ENCODE data around the gene PJA1. TPM values are rescaled to one million over a fixed set of nuclear protein-coding genes. Genes with fewer than 3 reads are reported as not detected.

The PJA1 gene
- total and polyA plus RNA-seq, 2 donors, result 23.7 to 51.2 TPM

- Histone ChIP-seq H3K27ac (ENCODE audit: low read depth) (no peak overlapping the region), H3K36me3 (ENCODE audit: insufficient read depth) (no peaks in the 10 kb centered on the region), H3K4me1 (ENCODE audit: insufficient read depth) (no peaks in the 10 kb centered on the region), H3K4me3 (ENCODE audit: low read depth, low read length) (no peak overlapping the region)
- no peak for DNase-seq (ENCODE audit: extremely low spot score)
- WGBS, result 84% methylated on average over 7 of the region's 7 CpGs
Measured at GRCh38 chrX:69144838-69145680, 20.2 kb downstream of the PJA1 start.

DNA sequence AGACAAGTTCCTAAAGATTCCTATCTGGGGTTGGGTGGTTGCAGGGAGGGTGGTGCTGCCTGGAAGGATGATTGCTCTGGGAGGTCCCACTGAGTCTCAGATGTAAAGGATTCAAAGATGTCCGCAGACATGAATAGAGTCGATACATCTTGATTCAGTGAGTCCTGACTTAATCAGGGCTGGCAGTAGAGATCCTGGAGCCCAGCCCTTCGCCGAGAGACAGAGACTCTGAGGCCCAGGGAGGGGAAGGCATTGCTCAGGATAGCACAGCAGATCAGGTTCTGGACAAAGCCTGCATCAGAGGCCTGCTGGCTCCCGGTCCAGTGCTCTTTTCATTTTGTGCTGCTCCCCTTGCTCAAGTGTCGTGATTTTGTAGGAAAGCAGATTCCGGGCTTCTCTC lies 21.7 kb downstream of the PJA1 start:
- no peaks in the 10 kb centered on the region for H3K36me3 ChIP-seq (ENCODE audit: insufficient read depth)
- no peaks in the 10 kb centered on the region for H3K4me1 ChIP-seq (ENCODE audit: insufficient read depth)
- no peak overlapping the region for H3K27ac ChIP-seq (ENCODE audit: low read depth)
- H3K4me3 ChIP-seq (ENCODE audit: low read depth, low read length), result no peak overlapping the region
- no peak for DNase-seq (ENCODE audit: extremely low spot score)
- WGBS, result 80% methylated on average over 7 of the region's 7 CpGs

GRCh38 chrX:69142788-69143469 lies 22.3 kb downstream of the PJA1 start:
- no peak overlapping the region for H3K27ac ChIP-seq (ENCODE audit: low read depth)
- DNase-seq (ENCODE audit: extremely low spot score), result no peak
- no peak overlapping the region for H3K4me3 ChIP-seq (ENCODE audit: low read depth, low read length)
- WGBS, result 83% methylated on average over 12 of the region's 12 CpGs
- no peaks in the 10 kb centered on the region for H3K4me1 ChIP-seq (ENCODE audit: insufficient read depth)
- H3K36me3 ChIP-seq (ENCODE audit: insufficient read depth), result no peaks in the 10 kb centered on the region

DNA sequence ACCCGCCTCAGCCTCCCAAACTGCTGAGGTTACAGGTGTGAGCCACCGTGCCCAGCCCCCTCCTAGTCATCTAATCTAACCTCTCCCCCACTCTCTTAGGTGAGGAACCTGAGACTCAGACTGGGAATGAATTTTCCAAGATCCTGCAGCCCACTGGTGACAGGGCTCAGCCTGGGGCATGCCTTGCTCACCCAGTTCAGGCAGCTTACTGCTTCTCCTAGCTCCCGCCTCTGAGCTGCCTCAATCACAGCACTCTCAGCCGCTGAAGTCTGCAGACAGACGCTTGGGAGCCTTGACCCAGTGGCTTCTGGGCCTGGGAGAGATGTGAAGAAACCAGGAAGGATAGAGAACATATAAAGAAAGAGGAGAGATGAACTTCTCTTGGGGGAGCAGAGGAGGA lies 24.4 kb downstream of the PJA1 start:
- no peak for DNase-seq (ENCODE audit: extremely low spot score)
- WGBS, result 93% methylated on average over 5 of the region's 5 CpGs
- Histone ChIP-seq H3K27ac (ENCODE audit: low read depth) (no peak overlapping the region), H3K4me1 (ENCODE audit: insufficient read depth) (no peaks in the 10 kb centered on the region), H3K36me3 (ENCODE audit: insufficient read depth) (no peaks in the 10 kb centered on the region), H3K4me3 (ENCODE audit: low read depth, low read length) (no peak overlapping the region)

- no peak overlapping the region for H3K27ac ChIP-seq (ENCODE audit: low read depth)
- no peaks in the 10 kb centered on the region for H3K36me3 ChIP-seq (ENCODE audit: insufficient read depth)
- no peak for DNase-seq (ENCODE audit: extremely low spot score)
- no peaks in the 10 kb centered on the region for H3K4me1 ChIP-seq (ENCODE audit: insufficient read depth)
- WGBS, result 78% methylated on average over 10 of the region's 10 CpGs
- H3K4me3 ChIP-seq (ENCODE audit: low read depth, low read length), result no peak overlapping the region
Measured at GRCh38 chrX:69139516-69139915, 25.7 kb downstream of the PJA1 start.

- 62% methylated on average over 3 of the region's 3 CpGs for WGBS
- no peak overlapping the region for H3K27ac ChIP-seq (ENCODE audit: low read depth)
- H3K4me1 ChIP-seq (ENCODE audit: insufficient read depth), result no peaks in the 10 kb centered on the region
- no peak overlapping the region for H3K4me3 ChIP-seq (ENCODE audit: low read depth, low read length)
- DNase-seq (ENCODE audit: extremely low spot score), result no peak
- H3K36me3 ChIP-seq (ENCODE audit: insufficient read depth), result no peaks in the 10 kb centered on the region
Measured at GRCh38 chrX:69138512-69138911, 26.7 kb downstream of the PJA1 start.

GRCh38 chrX:69138118-69138390 lies 27.2 kb downstream of the PJA1 start:
- H3K4me3 ChIP-seq (ENCODE audit: low read depth, low read length), result no peak overlapping the region
- H3K36me3 ChIP-seq (ENCODE audit: insufficient read depth), result no peaks in the 10 kb centered on the region
- 64% methylated on average over 2 of the region's 2 CpGs for WGBS
- H3K27ac ChIP-seq (ENCODE audit: low read depth), result no peak overlapping the region
- H3K4me1 ChIP-seq (ENCODE audit: insufficient read depth), result no peaks in the 10 kb centered on the region
- no peak for DNase-seq (ENCODE audit: extremely low spot score)

DNA sequence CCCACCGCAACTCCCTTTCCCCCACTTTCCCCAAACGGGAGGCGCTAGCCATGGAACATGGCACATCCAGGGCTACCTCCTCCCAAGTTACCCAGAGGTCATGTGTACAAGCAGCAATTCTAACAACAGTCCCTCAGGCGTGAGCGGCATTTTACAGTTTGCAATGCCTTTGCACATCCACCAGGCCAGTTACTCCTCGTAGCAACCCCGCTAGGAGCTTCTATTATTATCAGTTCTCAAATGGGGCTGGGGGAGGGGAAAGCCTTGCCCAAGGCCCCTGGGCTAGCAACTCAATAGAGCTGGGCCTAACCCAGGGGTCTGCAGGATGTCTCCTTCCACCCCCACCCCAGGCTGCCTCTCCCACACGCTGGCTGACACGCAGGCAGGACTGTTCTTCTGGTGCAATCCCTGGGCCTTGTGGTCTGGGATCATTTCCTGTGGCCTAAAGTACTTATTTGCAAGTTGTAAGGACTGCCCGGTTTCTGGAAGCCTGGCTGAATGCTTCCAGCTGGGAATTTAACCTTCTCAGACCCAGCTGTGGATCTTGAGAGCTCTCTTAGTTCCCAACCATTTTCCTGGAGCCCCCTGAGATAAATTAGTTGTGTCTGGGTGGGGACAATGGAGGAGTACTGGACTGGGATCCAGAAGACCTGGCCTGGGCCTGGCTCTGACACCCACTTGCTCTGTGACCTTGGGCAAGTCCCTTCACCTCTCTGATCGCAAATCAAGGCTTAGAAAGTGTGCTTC lies 27.7 kb downstream of the PJA1 start:
- 45% methylated on average over 11 of the region's 11 CpGs for WGBS

GRCh38 chrX:69136546-69137331 lies 28.5 kb downstream of the PJA1 start:
- no peaks in the 10 kb centered on the region for H3K36me3 ChIP-seq (ENCODE audit: insufficient read depth)
- WGBS, result 12% methylated on average over 42 of the region's 42 CpGs
- DNase-seq (ENCODE audit: extremely low spot score), result no peak
- H3K27ac ChIP-seq (ENCODE audit: low read depth), result peak overlapping the region; percentile 69
- peak overlapping the region; percentile 26 for H3K4me3 ChIP-seq (ENCODE audit: low read depth, low read length)
- no peaks in the 10 kb centered on the region for H3K4me1 ChIP-seq (ENCODE audit: insufficient read depth)

More for the DNA sequence above, 27.7 kb downstream of the PJA1 start:
- no peaks in the 10 kb centered on the region for H3K4me1 ChIP-seq (ENCODE audit: insufficient read depth)
- H3K36me3 ChIP-seq (ENCODE audit: insufficient read depth), result no peaks in the 10 kb centered on the region
- no peak overlapping the region for H3K4me3 ChIP-seq (ENCODE audit: low read depth, low read length)
- H3K27ac ChIP-seq (ENCODE audit: low read depth), result peak overlapping the region; percentile 69
- DNase-seq (ENCODE audit: extremely low spot score), result no peak

DNA sequence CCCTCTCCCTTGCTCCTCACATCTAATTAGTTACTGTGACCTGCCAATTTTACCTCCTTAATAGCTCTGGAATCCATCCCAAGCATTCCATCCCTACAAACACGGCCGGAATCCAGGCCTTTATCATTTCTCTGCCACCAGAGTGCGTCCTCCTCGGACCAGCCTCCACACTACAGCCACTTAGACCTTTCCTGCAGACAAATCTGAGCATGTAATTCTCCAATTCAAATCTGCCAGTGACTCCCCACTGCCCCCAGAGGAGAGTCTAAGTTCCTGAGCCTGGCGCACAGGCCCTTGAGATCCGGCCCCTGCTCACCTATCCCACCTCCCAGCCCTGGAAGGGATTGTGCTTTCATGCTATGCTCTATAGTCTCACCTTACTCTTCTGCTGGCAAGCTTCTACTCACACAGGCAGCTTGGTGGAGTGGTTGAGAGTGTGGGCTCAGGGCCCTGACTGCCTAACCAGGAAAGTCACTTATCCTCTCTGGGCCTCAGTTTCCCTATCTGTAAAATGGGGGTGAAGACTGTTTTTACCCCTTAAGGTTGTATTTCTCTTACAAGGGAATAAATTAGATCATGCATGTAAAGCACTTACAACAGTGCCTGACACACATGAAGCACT lies 31.2 kb downstream of the PJA1 start:
- Histone ChIP-seq H3K27ac (ENCODE audit: low read depth) (no peak overlapping the region), H3K4me3 (ENCODE audit: low read depth, low read length) (no peak overlapping the region), H3K36me3 (ENCODE audit: insufficient read depth) (no peaks in the 10 kb centered on the region), H3K4me1 (ENCODE audit: insufficient read depth) (no peaks in the 10 kb centered on the region)
- no peak for DNase-seq (ENCODE audit: extremely low spot score)
- WGBS, result 20% methylated on average over 6 of the region's 6 CpGs

DNA sequence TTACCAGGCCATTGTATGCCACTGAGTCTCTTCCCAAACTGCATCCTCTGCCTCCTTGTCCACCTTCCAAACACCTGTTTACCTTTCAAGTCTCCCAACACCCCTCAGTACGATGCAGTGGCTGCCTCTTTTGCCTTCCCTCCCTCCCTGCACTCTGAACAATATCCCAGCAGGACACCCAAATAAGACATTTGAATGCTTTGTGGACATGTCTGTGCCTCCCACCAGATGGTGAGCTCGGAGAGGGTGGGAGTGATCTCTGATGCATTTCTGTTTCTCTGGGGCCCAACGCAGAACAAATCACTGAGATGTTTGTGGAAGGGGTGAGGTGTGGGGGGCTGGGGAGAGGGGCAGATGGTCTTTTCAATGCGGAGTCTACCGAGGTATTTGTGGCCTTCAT lies 33.4 kb downstream of the PJA1 start:
- DNase-seq (ENCODE audit: extremely low spot score), result no peak
- no peaks in the 10 kb centered on the region for H3K36me3 ChIP-seq (ENCODE audit: insufficient read depth)
- no peaks in the 10 kb centered on the region for H3K4me1 ChIP-seq (ENCODE audit: insufficient read depth)
- 89% methylated on average over 5 of the region's 5 CpGs for WGBS
- no peak overlapping the region for H3K4me3 ChIP-seq (ENCODE audit: low read depth, low read length)
- H3K27ac ChIP-seq (ENCODE audit: low read depth), result no peak overlapping the region

DNA sequence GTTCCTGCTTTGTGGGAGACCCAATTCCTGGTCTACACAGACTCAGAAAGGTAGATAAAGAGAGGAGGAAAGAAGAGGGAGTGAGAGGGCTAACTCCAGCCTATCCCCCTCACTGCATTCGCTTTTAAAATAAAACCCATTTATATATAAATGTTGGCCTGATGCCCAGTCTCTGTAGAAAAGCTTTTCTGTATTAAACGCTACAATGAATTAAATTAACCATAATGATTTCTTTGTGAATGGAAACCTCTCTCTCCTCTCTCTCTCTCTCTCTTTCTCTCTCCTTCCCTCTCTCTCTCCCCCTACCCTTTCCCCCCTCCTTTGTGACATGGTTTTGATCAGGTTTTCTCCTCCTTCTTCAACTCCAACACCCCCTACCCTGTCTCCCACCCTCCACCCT lies 34.8 kb downstream of the PJA1 start:
- H3K36me3 ChIP-seq (ENCODE audit: insufficient read depth), result no peaks in the 10 kb centered on the region
- WGBS, result 54% methylated on average over 2 of the region's 2 CpGs
- H3K27ac ChIP-seq (ENCODE audit: low read depth), result no peak overlapping the region
- DNase-seq (ENCODE audit: extremely low spot score), result no peak
- H3K4me1 ChIP-seq (ENCODE audit: insufficient read depth), result no peaks in the 10 kb centered on the region
- H3K4me3 ChIP-seq (ENCODE audit: low read depth, low read length), result no peak overlapping the region

GRCh38 chrX:69128588-69128987 lies 36.7 kb downstream of the PJA1 start:
- Histone ChIP-seq H3K36me3 (ENCODE audit: insufficient read depth) (no peaks in the 10 kb centered on the region), H3K4me3 (ENCODE audit: low read depth, low read length) (peak overlapping the region; percentile 14), H3K4me1 (ENCODE audit: insufficient read depth) (no peaks in the 10 kb centered on the region), H3K27ac (ENCODE audit: low read depth) (no peak overlapping the region)
- 4% methylated on average over 34 of the region's 34 CpGs for WGBS
- no peak for DNase-seq (ENCODE audit: extremely low spot score)

Data from urinary bladder (tissue), 4 donors.